Tibial nerve (tissue), 4 donors: ENCODE results near the gene NCMAP. TPM values are rescaled to one million over a fixed set of nuclear protein-coding genes. Genes with fewer than 3 reads are reported as not detected.
"Not testable (repeated sequence)": the region's sequence is repeated elsewhere in the genome, so short reads cannot be mapped to it uniquely, and the experiment has no call there.

Source experiments
- DNase-seq, 2 donors: peaks; one replicate each; pipeline ENCODE4 v3.0.0-alpha.2; 2019; ENCODE audit warnings: low spot score in 2 of 2
- H3K27ac ChIP-seq, 4 donors: fragments of 200-600 bp; sonication (generic) in 3 of 4; one replicate each; pipeline ENCODE4 v1.5.1; 2017 to 2019; ENCODE audit warnings: mild to moderate bottlenecking in 1 of 4
- H3K27me3 ChIP-seq, 2 donors: fragments of 200-600 bp; sonication (generic) in 1 of 2; one replicate each; pipeline versions ENCODE4 v1.5.1 to v1.6.0; 2017 to 2019
- H3K36me3 ChIP-seq, 3 donors: fragments of 200-600 bp; sonication (generic); one replicate each; pipeline ENCODE4 v1.5.1; 2018 to 2019
- H3K4me1 ChIP-seq, 4 donors: fragments of 200-600 bp; sonication (generic) in 3 of 4; one replicate each; pipeline ENCODE4 v1.5.1; 2017 to 2019
- H3K4me3 ChIP-seq, 4 donors: fragments of 200-600 bp; sonication (generic) in 3 of 4; one replicate each; pipeline ENCODE4 v1.5.1; 2017 to 2019; ENCODE audit warnings: mild to moderate bottlenecking in 1 of 4, moderate library complexity in 1 of 4
- H3K9me3 ChIP-seq, 4 donors: fragments of 200-600 bp; sonication (generic) in 3 of 4; one replicate each; pipeline ENCODE4 v1.5.1; 2017 to 2019
- EP300 ChIP-seq, 2 donors: sonication (generic); formaldehyde crosslinking; IDR thresholded peaks; one replicate each; pipeline ENCODE4 v1.6.1; 2017; ENCODE audit warnings: antibody characterized with exemption in 2 of 2, mild to moderate bottlenecking in 1 of 2
- POLR2A ChIP-seq, 2 donors: fragments of 450-650 bp; IDR thresholded peaks; one replicate each; pipeline ENCODE4 v1.6.1; 2017; ENCODE audit warnings: antibody characterized with exemption in 2 of 2, mild to moderate bottlenecking in 2 of 2, moderate library complexity in 2 of 2
- WGBS, 2 donors: methylation state at CpG; one replicate each; pipeline ENCODE4 v1.1.5; 2018; 5-methylcytosine and 5-hydroxymethylcytosine counted together
- total RNA-seq, 4 donors: library from RNA; depleted of rRNA; stranded (reverse); fragments of >200 nt; gene quantifications; one replicate each; pipeline ENCODE4 v1.1.0, GENCODE V29; 2016
- TF ChIP-seq, protein P1 (sequence below), 5 experiments: fragments of 200-600 bp in 3 of 5; fragments of 450-650 bp in 2 of 5; sonication (generic) in 3 of 5; IDR thresholded peaks; one replicate each; pipeline ENCODE4 v1.5.1; 2016 to 2019; ENCODE audit warnings: antibody characterized with exemption in 5 of 5, mild to moderate bottlenecking in 3 of 5, moderate library complexity in 2 of 5

NCMAP gene
- total RNA-seq, 4 donors from 2014 or later: 49.2 to 191 (median 141) TPM

DNA sequence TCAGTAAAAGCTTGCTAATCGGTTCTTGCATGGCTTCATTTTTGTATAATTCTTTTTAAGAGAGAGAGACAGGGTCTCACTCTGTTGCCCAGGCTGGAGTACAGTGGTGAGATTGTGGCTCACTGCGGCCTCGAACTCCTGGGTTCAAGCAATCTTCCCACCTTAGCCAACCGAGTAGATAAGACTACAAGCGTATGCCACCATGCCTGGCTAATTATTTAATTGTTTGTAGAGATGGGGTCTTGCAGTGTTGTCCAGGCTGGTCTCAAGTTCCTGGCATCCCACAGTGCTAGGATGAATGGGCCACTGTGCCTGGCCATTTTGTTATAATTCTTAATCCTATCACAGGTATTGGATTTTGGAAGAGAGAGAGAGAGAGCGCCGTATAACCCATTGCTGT is 29.8 kb upstream of the NCMAP start:
- Histone ChIP-seq H3K4me1 (no peaks in the 10 kb centered on the region), H3K9me3 (no peaks in the 10 kb centered on the region), H3K4me3 (no peak overlapping the region), H3K27me3 (no peaks in the 10 kb centered on the region), H3K27ac (no peak overlapping the region), H3K36me3 (peaks cover 0 to 3% (median 0%) of the 10 kb centered on the region in 3 donors)
- no peak for DNase-seq
- TF ChIP-seq, protein P1, sequence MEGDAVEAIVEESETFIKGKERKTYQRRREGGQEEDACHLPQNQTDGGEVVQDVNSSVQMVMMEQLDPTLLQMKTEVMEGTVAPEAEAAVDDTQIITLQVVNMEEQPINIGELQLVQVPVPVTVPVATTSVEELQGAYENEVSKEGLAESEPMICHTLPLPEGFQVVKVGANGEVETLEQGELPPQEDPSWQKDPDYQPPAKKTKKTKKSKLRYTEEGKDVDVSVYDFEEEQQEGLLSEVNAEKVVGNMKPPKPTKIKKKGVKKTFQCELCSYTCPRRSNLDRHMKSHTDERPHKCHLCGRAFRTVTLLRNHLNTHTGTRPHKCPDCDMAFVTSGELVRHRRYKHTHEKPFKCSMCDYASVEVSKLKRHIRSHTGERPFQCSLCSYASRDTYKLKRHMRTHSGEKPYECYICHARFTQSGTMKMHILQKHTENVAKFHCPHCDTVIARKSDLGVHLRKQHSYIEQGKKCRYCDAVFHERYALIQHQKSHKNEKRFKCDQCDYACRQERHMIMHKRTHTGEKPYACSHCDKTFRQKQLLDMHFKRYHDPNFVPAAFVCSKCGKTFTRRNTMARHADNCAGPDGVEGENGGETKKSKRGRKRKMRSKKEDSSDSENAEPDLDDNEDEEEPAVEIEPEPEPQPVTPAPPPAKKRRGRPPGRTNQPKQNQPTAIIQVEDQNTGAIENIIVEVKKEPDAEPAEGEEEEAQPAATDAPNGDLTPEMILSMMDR (IDR thresholded peaks at IDR 0.05): no peak
- TF ChIP-seq POLR2A (IDR thresholded peaks at IDR 0.05): no peak
- TF ChIP-seq EP300 (IDR thresholded peaks at IDR 0.05): no peak
- WGBS, 2 donors: 86 to 87% methylated on average over 7 of the region's 7 CpGs

DNA sequence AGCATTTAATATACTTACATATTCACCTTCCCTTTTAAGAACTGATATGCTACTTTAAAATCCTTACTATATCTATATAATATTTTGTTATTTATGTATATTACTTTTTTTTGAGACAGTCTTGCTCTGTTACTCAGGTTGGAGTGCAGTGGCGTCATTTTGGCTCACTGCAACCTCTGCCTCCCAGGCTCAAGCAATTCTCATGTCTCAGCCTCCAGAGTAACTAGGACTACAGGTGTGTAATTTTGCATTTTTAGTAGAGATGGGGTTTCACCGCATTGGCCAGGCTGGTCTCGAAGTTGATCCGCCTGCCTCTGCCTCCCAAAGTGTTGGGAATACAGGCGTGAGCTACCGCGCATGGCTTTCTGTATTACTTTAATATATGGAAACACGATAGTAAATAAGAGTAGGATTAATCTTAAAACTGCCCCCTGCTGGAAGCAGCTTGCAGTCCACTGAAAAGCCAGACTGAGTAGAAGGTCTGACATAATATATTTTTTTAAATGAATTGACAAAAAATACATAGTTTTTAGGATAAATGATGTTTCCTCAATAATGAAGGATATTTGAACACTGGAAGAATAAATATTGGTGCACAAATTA is 28.8 kb upstream of the NCMAP start:
- Histone ChIP-seq H3K27ac (no peak overlapping the region), H3K9me3 (no peaks in the 10 kb centered on the region), H3K4me3 (no peak overlapping the region), H3K27me3 (no peaks in the 10 kb centered on the region), H3K36me3 (peaks cover 0 to 3% (median 0%) of the 10 kb centered on the region in 3 donors), H3K4me1 (no peaks in the 10 kb centered on the region)
- DNase-seq: peak in 1 of 2 donors; percentile 17
- TF ChIP-seq EP300 (IDR thresholded peaks at IDR 0.05) (no peak), POLR2A (IDR thresholded peaks at IDR 0.05) (no peak)
- TF ChIP-seq, protein P1 (IDR thresholded peaks at IDR 0.05): peak in 4 of 5 experiments; percentile 16 to 48 (median 26)
- 82 to 84% methylated on average over 8 of the region's 8 CpGs for WGBS, 2 donors

DNA sequence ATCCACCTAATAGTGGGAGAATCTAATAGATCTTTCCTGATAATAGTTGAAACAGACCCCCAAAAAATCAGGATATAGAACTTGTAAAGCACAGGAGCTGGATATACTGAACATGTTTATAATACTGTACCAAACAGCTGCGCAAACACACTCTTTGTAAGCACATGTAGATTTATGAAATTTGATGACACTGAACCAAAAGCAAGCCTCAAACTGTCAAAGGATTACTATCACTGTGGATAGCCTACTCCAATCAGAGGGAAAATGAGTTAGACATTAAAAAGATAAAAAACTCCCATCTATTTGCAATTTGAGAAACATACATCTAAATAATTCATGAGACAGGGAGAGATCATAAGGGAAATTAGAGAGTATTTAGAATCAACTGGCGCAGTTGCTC is 27.1 kb upstream of the NCMAP start:
- no peak overlapping the region for H3K4me3 ChIP-seq
- 87 to 93% methylated on average over 2 of the region's 2 CpGs for WGBS, 2 donors
- H3K9me3 ChIP-seq: no peaks in the 10 kb centered on the region
- no peaks in the 10 kb centered on the region for H3K4me1 ChIP-seq
- no peak overlapping the region for H3K27ac ChIP-seq
- no peak for TF ChIP-seq POLR2A (IDR thresholded peaks at IDR 0.05)
- H3K27me3 ChIP-seq: no peaks in the 10 kb centered on the region
- peaks cover 0 to 6% (median 0%) of the 10 kb centered on the region in 3 donors for H3K36me3 ChIP-seq
- DNase-seq: no peak

DNA sequence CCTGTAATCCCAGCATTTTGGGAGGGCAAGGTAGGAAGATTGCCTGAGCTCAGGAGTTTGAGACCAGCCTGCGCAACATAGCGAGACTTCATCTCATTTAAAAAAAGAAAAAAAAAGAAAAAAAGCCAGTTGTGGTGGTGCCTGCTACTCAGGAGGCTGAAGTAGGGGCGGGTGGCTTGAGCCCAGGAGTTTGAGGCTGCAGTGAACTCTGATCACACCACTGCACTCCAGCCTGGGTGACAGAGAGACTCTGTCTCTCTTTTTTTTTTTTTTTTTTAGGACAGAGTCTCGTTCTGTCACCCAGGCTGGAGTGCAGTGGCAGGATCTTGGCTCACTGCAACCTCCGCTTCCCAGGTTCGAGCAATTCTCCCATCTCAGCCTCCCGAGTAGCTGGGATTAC is 26.6 kb upstream of the NCMAP start:
- H3K4me3 ChIP-seq, H3K9me3 ChIP-seq, H3K36me3 ChIP-seq, H3K27me3 ChIP-seq, H3K27ac ChIP-seq, H3K4me1 ChIP-seq, DNase-seq: not testable (repeated sequence)
- WGBS, 2 donors: 93 to 96% methylated on average over 7 of the region's 7 CpGs

DNA sequence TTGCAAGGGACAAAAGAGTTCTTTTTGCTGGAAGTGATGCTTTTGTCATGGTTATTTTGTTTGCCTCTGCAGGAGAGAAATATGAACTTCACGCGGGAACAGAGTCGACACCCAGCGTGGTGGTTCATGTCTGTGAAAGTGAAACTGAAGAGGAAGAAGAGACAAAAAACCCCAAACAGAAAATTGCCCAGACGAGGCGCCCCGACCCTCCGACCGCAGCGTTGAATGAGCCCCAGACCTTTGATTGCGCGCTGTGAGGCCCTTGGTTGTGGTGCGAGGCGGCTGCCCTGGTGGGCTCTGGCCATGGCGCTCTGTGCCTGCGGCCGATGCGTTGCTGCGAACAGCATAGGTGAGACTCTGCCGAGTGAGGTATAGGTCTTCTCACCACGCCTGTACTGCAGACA is 20.9 kb upstream of the NCMAP start:
- H3K27me3 ChIP-seq: no peaks in the 10 kb centered on the region
- peaks cover 0 to 19% (median 0%) of the 10 kb centered on the region in 3 donors for H3K36me3 ChIP-seq
- no peak for DNase-seq
- 79 to 81% methylated on average over 21 of the region's 21 CpGs for WGBS, 2 donors
- H3K4me1 ChIP-seq: peaks cover 0 to 15% (median 0%) of the 10 kb centered on the region in 4 donors
- no peak for TF ChIP-seq POLR2A (IDR thresholded peaks at IDR 0.05)
- TF ChIP-seq, protein P1 (IDR thresholded peaks at IDR 0.05): peak in 1 of 5 experiments; percentile 9
- TF ChIP-seq EP300 (IDR thresholded peaks at IDR 0.05): no peak
- peak overlapping the region in 1 of 4 donors; percentile 78 for H3K27ac ChIP-seq
- no peaks in the 10 kb centered on the region for H3K9me3 ChIP-seq
- H3K4me3 ChIP-seq: peak overlapping the region in 1 of 4 donors; percentile 28

DNA sequence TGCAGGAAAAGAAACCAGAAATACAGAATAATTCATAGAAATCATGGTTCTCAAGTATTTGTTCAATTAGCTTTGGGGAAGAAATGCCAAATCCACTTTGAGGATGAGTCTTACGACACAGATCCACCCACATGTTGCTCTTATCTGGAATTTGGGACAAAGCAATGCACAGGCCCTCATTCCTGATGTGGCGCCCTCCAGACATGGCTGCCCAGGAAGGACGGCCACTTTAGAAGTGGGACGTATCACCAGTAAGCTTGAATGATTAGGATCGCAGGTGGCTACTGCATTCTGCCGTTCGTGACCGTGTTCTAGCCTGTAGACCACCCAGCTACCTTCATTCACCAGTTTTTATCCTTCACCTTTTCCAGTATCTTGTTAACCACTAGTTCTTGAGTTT is 20.1 kb upstream of the NCMAP start:
- Histone ChIP-seq H3K4me1 (peaks cover 0 to 15% (median 0%) of the 10 kb centered on the region in 4 donors), H3K36me3 (peaks cover 0 to 19% (median 0%) of the 10 kb centered on the region in 3 donors), H3K9me3 (no peaks in the 10 kb centered on the region), H3K27me3 (no peaks in the 10 kb centered on the region), H3K4me3 (no peak overlapping the region), H3K27ac (peak overlapping the region in 1 of 4 donors; percentile 78)
- no peak for DNase-seq
- WGBS, 2 donors: 84 to 85% methylated on average over 8 of the region's 8 CpGs
- TF ChIP-seq, protein P1 (IDR thresholded peaks at IDR 0.05): no peak
- TF ChIP-seq EP300 (IDR thresholded peaks at IDR 0.05) (no peak), POLR2A (IDR thresholded peaks at IDR 0.05) (no peak)
